GM12872 (cell line): ENCODE data around the gene MKLN1.

ENCODE experiments used
- TF ChIP-seq, protein P1 (sequence below): IDR thresholded peaks from 3 replicates; pipeline ENCODE4 v1.5.1; 2011; ENCODE audit warnings: low read depth, mild to moderate bottlenecking, low read length, moderate library complexity; ENCODE audit not compliant: insufficient read depth

MKLN1 gene

DNA sequence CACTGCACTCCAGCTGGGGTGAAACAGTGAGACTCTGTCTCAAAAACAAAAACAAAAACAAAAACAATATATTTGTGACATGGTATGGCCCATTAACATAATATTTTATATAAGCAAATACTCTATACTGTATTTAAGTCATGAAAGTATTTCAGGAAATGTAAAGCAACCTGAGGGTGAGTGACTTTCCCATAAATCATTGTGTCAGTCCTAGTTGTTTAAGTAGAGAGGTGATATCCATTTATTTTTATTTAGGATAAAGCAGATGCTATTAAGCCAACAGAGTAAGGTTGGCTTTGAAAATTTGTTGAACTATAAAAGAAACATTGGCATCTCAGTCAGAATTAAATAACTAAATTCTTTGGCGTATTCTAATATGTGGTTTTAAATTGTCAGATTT lies 60.5 kb downstream of the MKLN1 start:
- TF ChIP-seq, protein P1, sequence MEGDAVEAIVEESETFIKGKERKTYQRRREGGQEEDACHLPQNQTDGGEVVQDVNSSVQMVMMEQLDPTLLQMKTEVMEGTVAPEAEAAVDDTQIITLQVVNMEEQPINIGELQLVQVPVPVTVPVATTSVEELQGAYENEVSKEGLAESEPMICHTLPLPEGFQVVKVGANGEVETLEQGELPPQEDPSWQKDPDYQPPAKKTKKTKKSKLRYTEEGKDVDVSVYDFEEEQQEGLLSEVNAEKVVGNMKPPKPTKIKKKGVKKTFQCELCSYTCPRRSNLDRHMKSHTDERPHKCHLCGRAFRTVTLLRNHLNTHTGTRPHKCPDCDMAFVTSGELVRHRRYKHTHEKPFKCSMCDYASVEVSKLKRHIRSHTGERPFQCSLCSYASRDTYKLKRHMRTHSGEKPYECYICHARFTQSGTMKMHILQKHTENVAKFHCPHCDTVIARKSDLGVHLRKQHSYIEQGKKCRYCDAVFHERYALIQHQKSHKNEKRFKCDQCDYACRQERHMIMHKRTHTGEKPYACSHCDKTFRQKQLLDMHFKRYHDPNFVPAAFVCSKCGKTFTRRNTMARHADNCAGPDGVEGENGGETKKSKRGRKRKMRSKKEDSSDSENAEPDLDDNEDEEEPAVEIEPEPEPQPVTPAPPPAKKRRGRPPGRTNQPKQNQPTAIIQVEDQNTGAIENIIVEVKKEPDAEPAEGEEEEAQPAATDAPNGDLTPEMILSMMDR, result no peak

DNA sequence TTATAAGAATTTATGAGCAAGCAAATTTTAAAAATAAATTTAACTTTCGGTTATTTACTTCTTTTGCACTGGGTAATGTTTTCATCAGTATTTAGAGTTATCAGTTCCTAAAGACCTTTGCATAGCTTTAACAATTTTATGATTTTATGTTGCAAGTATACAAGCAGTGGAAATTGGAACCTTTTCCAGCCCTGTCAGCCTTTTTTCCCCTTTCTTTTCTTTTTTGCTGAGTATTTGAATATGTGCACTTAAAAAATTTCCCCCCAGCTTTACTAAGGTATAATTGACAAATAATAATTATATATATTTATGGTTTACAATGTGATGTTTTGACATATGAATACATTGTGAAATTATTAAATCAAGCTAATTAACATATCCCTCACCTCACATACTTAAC lies 62.6 kb downstream of the MKLN1 start:
- TF ChIP-seq, protein P1, result no peak

DNA sequence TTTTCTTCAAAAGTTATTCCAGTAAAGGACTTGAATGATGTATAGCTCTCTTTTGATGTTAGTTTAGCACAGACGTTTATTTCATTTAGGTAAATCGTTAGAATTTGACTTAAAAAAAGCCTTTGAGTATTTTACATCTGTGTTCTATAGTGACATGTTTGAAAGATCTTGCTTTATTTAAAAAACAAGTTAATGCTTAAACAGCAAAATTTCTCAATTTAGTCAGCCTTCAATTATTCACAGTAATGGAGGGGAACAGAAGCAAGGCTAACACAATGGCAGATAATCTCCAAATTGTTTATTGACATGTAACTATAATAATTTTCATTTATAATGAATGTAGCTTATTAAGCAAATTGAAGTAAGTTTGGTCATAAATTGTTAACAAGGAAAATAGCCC lies 63.5 kb downstream of the MKLN1 start:
- TF ChIP-seq, protein P1, result no peak

DNA sequence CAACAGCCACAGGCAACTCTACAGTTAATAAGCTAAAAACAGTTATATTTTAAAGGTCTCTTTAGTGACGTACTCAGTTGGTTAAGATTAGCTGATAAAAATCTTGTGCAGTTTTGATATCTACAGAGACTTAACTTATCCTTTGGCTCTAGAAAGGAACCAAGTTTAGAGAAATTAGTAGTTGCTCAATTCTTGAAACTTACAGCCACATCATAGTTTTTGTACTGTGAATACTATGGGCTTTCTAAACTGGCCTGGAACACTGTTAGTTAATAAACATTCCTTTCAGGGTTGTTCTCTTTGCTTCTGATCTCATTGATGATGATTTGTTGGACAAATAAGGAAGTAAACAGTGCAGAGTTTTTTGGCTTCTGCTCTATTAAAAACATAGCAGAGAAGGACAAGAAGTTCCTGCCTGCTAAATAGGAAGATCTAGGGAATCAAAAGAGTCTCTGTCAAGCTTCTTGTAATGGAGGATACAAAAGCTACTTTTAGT lies 73.1 kb downstream of the MKLN1 start:
- TF ChIP-seq, protein P1, result no peak

DNA sequence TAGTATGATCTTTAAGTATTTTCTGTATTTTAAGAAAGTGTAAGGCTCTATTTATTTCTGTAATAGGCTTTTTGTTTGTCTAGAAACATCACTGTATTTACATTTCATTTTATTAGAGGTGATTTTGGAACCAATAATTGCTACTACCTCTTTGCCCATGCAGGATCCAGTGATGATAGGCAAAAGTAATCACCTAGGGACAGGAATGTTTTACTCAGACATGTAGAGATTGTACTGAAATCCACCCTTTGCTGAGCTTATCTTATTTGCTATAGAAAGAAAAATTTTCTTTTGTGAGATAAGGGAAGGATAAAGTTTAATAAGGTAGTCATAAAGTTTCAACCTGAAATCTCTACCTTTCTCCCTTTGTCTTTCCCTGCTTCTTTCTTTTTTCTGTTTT lies 73.5 kb downstream of the MKLN1 start:
- TF ChIP-seq, protein P1, result no peak

DNA sequence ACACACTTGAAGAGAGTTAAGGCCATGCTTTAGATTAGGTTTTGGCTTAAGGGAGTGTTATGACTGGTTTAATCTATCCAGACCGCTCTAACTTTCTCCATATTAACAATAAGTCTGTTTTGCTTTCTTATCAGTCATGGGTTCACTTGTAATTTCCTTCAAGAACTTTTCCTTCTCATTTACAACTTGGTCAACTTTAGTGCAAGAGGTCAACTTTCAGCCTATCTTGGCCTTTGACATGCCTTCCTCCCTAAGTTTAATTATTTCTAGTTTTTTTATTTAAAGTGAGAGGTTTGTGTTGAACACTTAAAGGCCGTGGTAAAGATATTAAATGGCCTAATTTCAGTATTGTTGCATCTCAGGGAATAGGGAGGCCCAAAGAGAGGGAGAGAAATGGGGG lies 75.6 kb downstream of the MKLN1 start:
- TF ChIP-seq, protein P1, result no peak

DNA sequence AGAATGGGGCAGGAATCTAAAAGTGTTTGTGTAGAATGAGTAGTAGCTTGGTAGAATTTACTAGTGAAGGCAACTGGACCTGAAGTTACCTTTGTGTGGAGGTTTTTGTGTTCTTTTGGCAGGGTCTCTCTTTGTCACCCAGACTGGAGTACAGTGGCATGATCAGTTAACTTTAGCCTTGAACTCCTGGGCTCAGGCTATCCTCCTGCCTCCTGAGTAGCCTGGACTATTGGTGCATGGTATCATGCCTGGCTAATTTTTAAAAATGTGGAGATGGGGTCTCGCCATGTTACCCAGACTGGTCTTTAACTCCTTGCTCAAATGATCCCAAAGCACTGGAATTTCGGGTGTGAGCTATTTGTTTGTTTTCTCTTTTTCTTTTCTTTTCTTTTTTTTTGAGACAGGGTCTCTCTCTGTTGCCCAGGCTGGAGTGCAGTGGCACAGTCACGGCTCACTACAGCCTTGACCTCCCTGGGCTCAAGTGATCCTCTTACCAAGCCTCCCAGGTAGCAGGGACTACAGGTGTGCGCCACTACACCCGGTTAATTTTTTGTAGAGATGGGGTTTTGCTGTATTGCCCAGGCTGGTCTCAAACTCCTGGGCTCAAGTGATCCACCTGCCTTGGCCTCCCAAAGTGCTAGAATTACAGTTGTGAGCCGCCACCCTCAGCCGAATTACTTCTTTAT lies 76.7 kb downstream of the MKLN1 start:
- TF ChIP-seq, protein P1, result no peak
